Lung (tissue), 12 donors: Measurements from ENCODE around the gene CYBC1. TPM values are rescaled to one million over a fixed set of nuclear protein-coding genes. Genes with fewer than 3 reads are reported as not detected.

ENCODE experiments used
- ATAC-seq: fragments of 200-7000 bp; cut with Tn5 transposase; one replicate; pipeline ENCODE4 v1.9.1; 2020; ENCODE audit warnings: moderate number of reproducible peaks; ENCODE audit not compliant: insufficient read depth, low FRiP score
- DNase-seq, 3 donors: peaks; one replicate each; pipeline ENCODE4 v3.0.0-alpha.2; 2013 to 2017
- H3K27ac ChIP-seq, 2 donors: one replicate each; pipeline ENCODE4 v1.5.1; 2013; ENCODE audit warnings: mild to moderate bottlenecking in 2 of 2, moderate library complexity in 2 of 2, control low read depth in 1 of 2, inconsistent platforms in 1 of 2, low read depth in 1 of 2, low read length in 1 of 2
- H3K27me3 ChIP-seq, 3 donors: one replicate each; pipeline ENCODE4 v1.5.1; 2013; ENCODE audit warnings: low read length in 2 of 3; ENCODE audit not compliant: control insufficient read depth in 3 of 3, insufficient read depth in 3 of 3
- H3K36me3 ChIP-seq, 4 donors: one replicate each; pipeline ENCODE4 v1.5.1; 2013; ENCODE audit warnings: low read length in 4 of 4, mild to moderate bottlenecking in 1 of 4, moderate library complexity in 1 of 4; ENCODE audit not compliant: control insufficient read depth in 4 of 4, insufficient read depth in 4 of 4
- H3K4me1 ChIP-seq, 5 donors: one replicate each; pipeline ENCODE4 v1.5.1; 2013; ENCODE audit warnings: low read length in 5 of 5, mild to moderate bottlenecking in 2 of 5, moderate library complexity in 1 of 5; ENCODE audit not compliant: control insufficient read depth in 5 of 5, insufficient read depth in 5 of 5
- H3K4me3 ChIP-seq: one replicate; pipeline ENCODE4 v1.5.1; 2013; ENCODE audit warnings: mild to moderate bottlenecking, control low read depth, moderate library complexity
- H3K9ac ChIP-seq, 2 donors: one replicate each; pipeline ENCODE4 v1.5.1; 2013; ENCODE audit warnings: low read length in 2 of 2, control low read depth in 1 of 2; ENCODE audit not compliant: insufficient read depth in 1 of 2
- H3K9me3 ChIP-seq, 4 donors: one replicate each; pipeline ENCODE4 v1.5.1; 2013; ENCODE audit warnings: low read length in 3 of 4, mild to moderate bottlenecking in 1 of 4, moderate library complexity in 1 of 4; ENCODE audit not compliant: control insufficient read depth in 4 of 4, insufficient read depth in 3 of 4
- CTCF ChIP-seq: IDR thresholded peaks from 2 replicates; pipeline ENCODE4 v1.5.1; 2012; ENCODE audit warnings: mild to moderate bottlenecking; ENCODE audit errors: control extremely low read depth, extremely low read depth
- WGBS, 2 donors: extraction: QIAGEN DNeasy Blood & Tissue Kit; methylation state at CpG; one replicate each; pipeline ENCODE4 v1.1.7; 2013; 5-methylcytosine and 5-hydroxymethylcytosine counted together
- polyA plus RNA-seq, 2 donors: library from polyadenylated mRNA; stranded (reverse); fragments of 200-250 nt; gene quantifications; one replicate each; pipeline ENCODE4 v1.2.1, GENCODE V29; 2013
- total RNA-seq, 2 donors: library from RNA; depleted of rRNA in 1 of 2; stranded (reverse); fragments of >200 nt in 1 of 2; gene quantifications; one replicate each; pipeline ENCODE4 v1.2.1, GENCODE V29; 2014 to 2021
- donor health status: control.
- donor health status: control.
- donor health status: Bipolar disorder and iron deficiency.
- donor health status: healthy.
- donor health status: DM: yes; HTN: yes; CAD: no.

Gene CYBC1
- total and polyA plus RNA-seq, 4 donors, result 37.4 to 144 (median 92.0) TPM

- H3K27me3 ChIP-seq, result no peaks in the 10 kb centered on the region
- 90 to 92% methylated on average over 9 of the region's 9 CpGs for WGBS, 2 donors
- no peaks in the 10 kb centered on the region for H3K4me1 ChIP-seq
- H3K9ac ChIP-seq, result no peak overlapping the region
- H3K9me3 ChIP-seq, result no peaks in the 10 kb centered on the region
- DNase-seq (no peak), ATAC-seq (no peak)
- H3K36me3 ChIP-seq, result peaks cover 16 to 63% (median 37%) of the 10 kb centered on the region in 4 donors
- H3K4me3 ChIP-seq, result no peak overlapping the region
- no peak for TF ChIP-seq CTCF
- H3K27ac ChIP-seq, result no peak overlapping the region
Observed at GRCh38 chr17:82483836-82484235, 33.3 kb upstream of the CYBC1 start.

GRCh38 chr17:82483204-82483660, 32.7 kb upstream of the CYBC1 start:
- no peak overlapping the region for H3K27ac ChIP-seq
- WGBS, 2 donors, result 81 to 85% methylated on average over 6 of the region's 6 CpGs
- ATAC-seq (no peak), DNase-seq (no peak)
- H3K27me3 ChIP-seq, result no peaks in the 10 kb centered on the region
- no peak for TF ChIP-seq CTCF
- H3K36me3 ChIP-seq, result peaks cover 16 to 68% (median 41%) of the 10 kb centered on the region in 4 donors
- H3K9me3 ChIP-seq, result no peaks in the 10 kb centered on the region
- H3K4me3 ChIP-seq, result no peak overlapping the region
- H3K4me1 ChIP-seq, result no peaks in the 10 kb centered on the region
- H3K9ac ChIP-seq, result no peak overlapping the region

GRCh38 chr17:82480318-82480717, 29.8 kb upstream of the CYBC1 start:
- DNase-seq (no peak), ATAC-seq (no peak)
- WGBS, 2 donors, result 88 to 93% methylated on average over 9 of the region's 9 CpGs
- Histone ChIP-seq H3K36me3 (peaks cover 13 to 53% (median 37%) of the 10 kb centered on the region in 4 donors), H3K9ac (no peak overlapping the region), H3K9me3 (no peaks in the 10 kb centered on the region), H3K4me3 (no peak overlapping the region), H3K27ac (no peak overlapping the region), H3K27me3 (no peaks in the 10 kb centered on the region), H3K4me1 (no peaks in the 10 kb centered on the region)
- TF ChIP-seq CTCF, result no peak

GRCh38 chr17:82479602-82480001, 29.1 kb upstream of the CYBC1 start:
- Histone ChIP-seq H3K4me3 (no peak overlapping the region), H3K9me3 (no peaks in the 10 kb centered on the region), H3K9ac (no peak overlapping the region), H3K27me3 (no peaks in the 10 kb centered on the region), H3K4me1 (no peaks in the 10 kb centered on the region), H3K27ac (no peak overlapping the region), H3K36me3 (peaks cover 10 to 54% (median 34%) of the 10 kb centered on the region in 4 donors)
- DNase-seq (no peak), ATAC-seq (no peak)
- TF ChIP-seq CTCF, result no peak
- WGBS, 2 donors, result 91 to 95% methylated on average over 5 of the region's 5 CpGs
